HCT116 (cell line): Measurements from ENCODE around the gene GAK. TPM values are rescaled to one million over a fixed set of nuclear protein-coding genes. Genes with fewer than 3 reads are reported as not detected.

Experiments
- ATAC-seq: fragments of 200-7000 bp; cut with Tn5 transposase; 2 replicates; pipeline ENCODE4 v1.9.1; 2020; ENCODE audit warnings: mild to moderate bottlenecking, moderate library complexity
- BruUV-seq: library from RNA; stranded (reverse); fragments of 400-500 nt; replicated peaks from 2 replicates; lab custom pipeline; 2021; lab: Mats Ljungman, UMichigan
- CTCF ChIA-PET: fragments of 300-600 bp; sonication (Branson Sonifier 250); formaldehyde crosslinking; loops from one replicate; lab custom pipeline; 2021; ENCODE audit warnings: antibody characterized with exemption; lab: Charles Lee
- POLR2A ChIA-PET: fragments of 300-600, 350-600 bp; sonication (Branson Sonifier 250); formaldehyde crosslinking; loops from one replicate; lab custom pipeline; 2021; ENCODE audit warnings: antibody characterized with exemption; lab: Charles Lee
- RAD21 ChIA-PET, 2 experiments: fragments of 300-600 bp; sonication (Branson Sonifier 250); formaldehyde crosslinking; loops; one replicate each; lab custom pipeline; 2023; ENCODE audit warnings: low total read pairs in 2 of 2; ENCODE audit not compliant: uncharacterized antibody in 2 of 2, unreplicated experiment in 2 of 2, low non-redundant PET in 1 of 2; lab: Charles Lee
- DNase-seq: peaks from one replicate; pipeline ENCODE4 v3.0.0-alpha.2; 2010; ENCODE audit warnings: low read depth, low spot score
- H2AFZ ChIP-seq: fragments of 200-600 bp; shearing (Covaris generic), sonication (generic); 2 replicates; pipeline ENCODE4 v1.6.1; 2017; ENCODE audit warnings: low read depth, mixed run types, mixed read lengths, antibody characterized with exemption, low read length; ENCODE audit not compliant: poor library complexity, severe bottlenecking
- H3K27ac ChIP-seq: 2 replicates; pipeline ENCODE4 v1.5.1; 2012; ENCODE audit warnings: low read depth, low read length
- H3K27me3 ChIP-seq: fragments of 200-600 bp; sonication (generic); 2 replicates; pipeline ENCODE4 v1.6.1; 2016; ENCODE audit warnings: mixed run types, low read length, mixed read lengths; ENCODE audit not compliant: insufficient read depth
- H3K36me3 ChIP-seq, 2 experiments: fragments of 200-500 bp in 1 of 2; fragments of 200-600 bp in 1 of 2; sonication (Bioruptor generic) in 1 of 2; sonication (generic) in 1 of 2; 2 replicates each; pipeline versions ENCODE4 v1.5.1 to v1.6.1; 2014 to 2016; ENCODE audit warnings: low read length in 2 of 2, inconsistent platforms in 1 of 2, mixed read lengths in 1 of 2, mixed run types in 1 of 2; ENCODE audit not compliant: insufficient read depth in 2 of 2, control insufficient read depth in 1 of 2
- H3K4me1 ChIP-seq, 2 experiments: fragments of 200-600 bp in 1 of 2; sonication (generic) in 1 of 2; 2 replicates each; pipeline versions ENCODE4 v1.5.1 to v1.6.1; 2012 to 2017; ENCODE audit warnings: low read length in 2 of 2, inconsistent platforms in 1 of 2, mild to moderate bottlenecking in 1 of 2, mixed read lengths in 1 of 2, mixed run types in 1 of 2, moderate library complexity in 1 of 2; ENCODE audit not compliant: insufficient read depth in 2 of 2, control insufficient read depth in 1 of 2
- H3K4me2 ChIP-seq: fragments of 200-600 bp; sonication (generic); 2 replicates; pipeline ENCODE4 v1.6.1; 2017; ENCODE audit warnings: mixed run types, low read length, mixed read lengths
- H3K4me3 ChIP-seq, 2 experiments: fragments of 200-600 bp in 1 of 2; sonication (generic) in 1 of 2; replicated peaks in 1 of 2; 2 replicates each; pipeline ENCODE4 v1.5.1; 2011 to 2016; ENCODE audit warnings: low read length in 2 of 2, control low read depth in 1 of 2, low read depth in 1 of 2, mild to moderate bottlenecking in 1 of 2, mixed read lengths in 1 of 2, mixed run types in 1 of 2
- H3K79me2 ChIP-seq: fragments of 200-600 bp; sonication (generic); 2 replicates; pipeline ENCODE4 v1.6.1; 2017; ENCODE audit warnings: mild to moderate bottlenecking, mixed run types, low read length, moderate library complexity, mixed read lengths; ENCODE audit not compliant: insufficient read depth
- H3K9ac ChIP-seq: fragments of 200-600 bp; sonication (generic); 2 replicates; pipeline ENCODE4 v1.6.1; 2016; ENCODE audit warnings: low read length, mixed read lengths
- H3K9me2 ChIP-seq: fragments of 200-600 bp; sonication (generic), shearing (Covaris generic); 2 replicates; pipeline ENCODE4 v1.6.1; 2017; ENCODE audit warnings: mixed run types, mild to moderate bottlenecking, moderate library complexity; ENCODE audit not compliant: insufficient read depth
- H3K9me3 ChIP-seq, 2 experiments: fragments of 200-500 bp in 1 of 2; fragments of 200-600 bp in 1 of 2; sonication (Bioruptor generic) in 1 of 2; sonication (generic) in 1 of 2; 2 replicates each; pipeline ENCODE4 v1.6.1; 2014 to 2017; ENCODE audit warnings: low read length in 2 of 2, mixed read lengths in 2 of 2, inconsistent platforms in 1 of 2, low read depth in 1 of 2, mild to moderate bottlenecking in 1 of 2, mixed run types in 1 of 2, moderate library complexity in 1 of 2; ENCODE audit not compliant: control insufficient read depth in 1 of 2, insufficient read depth in 1 of 2
- H4K20me1 ChIP-seq: fragments of 200-600 bp; sonication (generic), shearing (Covaris generic); 2 replicates; pipeline ENCODE4 v1.6.1; 2017; ENCODE audit warnings: mixed run types, mild to moderate bottlenecking, moderate library complexity; ENCODE audit not compliant: insufficient read depth
- CBX3 ChIP-seq: IDR thresholded peaks from 2 replicates; pipeline ENCODE4 v1.6.1; 2012; ENCODE audit warnings: low read depth
- EZH2phosphoT487 ChIP-seq: fragments of 200-600 bp; IDR thresholded peaks from 2 replicates; pipeline ENCODE4 v1.6.1; 2018; ENCODE audit warnings: antibody characterized with exemption, borderline replicate concordance
- FOSL1 ChIP-seq: IDR thresholded peaks from 2 replicates; pipeline ENCODE4 v1.6.1; 2012; ENCODE audit warnings: low read depth
- JUND ChIP-seq: IDR thresholded peaks from 2 replicates; pipeline ENCODE4 v1.6.1; 2012
- POLR2A ChIP-seq: IDR thresholded peaks from 2 replicates; pipeline ENCODE4 v1.7.0; 2011; ENCODE audit warnings: borderline replicate concordance; ENCODE audit not compliant: insufficient read depth, insufficient read length; ENCODE audit errors: extremely low read depth
- TCF7L2 ChIP-seq: IDR thresholded peaks from 2 replicates; pipeline ENCODE4 v1.7.0; 2011; ENCODE audit warnings: borderline replicate concordance, inconsistent platforms; ENCODE audit not compliant: insufficient read depth, insufficient read length; ENCODE audit errors: extremely low read depth
- YY1 ChIP-seq: IDR thresholded peaks from 2 replicates; pipeline ENCODE4 v1.6.1; 2011; ENCODE audit warnings: low read length, low read depth, moderate library complexity, mild to moderate bottlenecking; ENCODE audit not compliant: insufficient replicate concordance; ENCODE audit errors: extremely low read depth
- ZNF274 ChIP-seq: fragments of 200-500 bp; sonication (Bioruptor generic); IDR thresholded peaks from 2 replicates; pipeline ENCODE4 v1.6.1; 2014; ENCODE audit warnings: mild to moderate bottlenecking, low read depth, low read length, inconsistent platforms
- intact Hi-C: fragments of 100-400 bp; cut with micrococcal nuclease; formaldehyde crosslinking; loops from 2 replicates; pipeline ENCODE4 v1.10.0; 2022
- total RNA-seq: library from RNA; stranded (reverse); gene quantifications from one replicate; pipeline ENCODE4 v1.2.1, GENCODE V29; 2021; ENCODE audit not compliant: unreplicated experiment
- TF ChIP-seq, protein P1 (sequence below): IDR thresholded peaks from 2 replicates; pipeline ENCODE4 v1.6.1; 2011; ENCODE audit warnings: mild to moderate bottlenecking, low read length, moderate library complexity; ENCODE audit not compliant: insufficient replicate concordance; ENCODE audit errors: extremely low read depth
- TF ChIP-seq, protein P2 (sequence below): IDR thresholded peaks from 2 replicates; pipeline ENCODE4 v1.6.1; 2012; ENCODE audit warnings: low read depth

Gene GAK
- total RNA-seq, 1 experiment from 2014 or later = 123 TPM

DNA sequence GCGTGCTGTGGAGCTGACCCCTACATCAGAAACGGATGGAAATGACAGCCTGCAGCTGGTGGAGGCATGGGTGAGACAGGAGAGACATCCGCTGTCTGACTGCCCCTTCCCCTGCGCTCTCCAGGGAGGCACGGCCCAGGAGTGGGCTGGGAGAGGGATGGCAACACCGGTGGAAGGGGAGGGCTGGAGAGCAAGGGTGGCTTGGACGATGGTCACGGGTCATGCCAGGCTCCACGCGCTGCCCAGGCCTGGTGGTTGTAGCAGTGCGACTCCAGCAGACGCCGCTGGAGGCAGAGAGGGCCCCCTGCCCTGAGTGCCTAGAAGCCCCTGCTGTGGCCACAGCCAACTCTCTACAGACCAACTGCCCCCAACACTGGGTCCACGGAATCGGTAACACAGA lies 47.9 kb downstream of the GAK start:
- DNase-seq (no peak), ATAC-seq (no peak)
- H3K9ac ChIP-seq = no peak overlapping the region
- POLR2A ChIA-PET = no interaction called here
- no peaks in the 10 kb centered on the region for H3K9me2 ChIP-seq
- CTCF ChIA-PET = no interaction called here
- H3K4me1 ChIP-seq = no peaks in the 10 kb centered on the region
- H2AFZ ChIP-seq = no peak overlapping the region
- TF ChIP-seq CBX3 (no peak), YY1 (no peak), EZH2phosphoT487 (no peak), TCF7L2 (no peak)
- TF ChIP-seq, protein P1, sequence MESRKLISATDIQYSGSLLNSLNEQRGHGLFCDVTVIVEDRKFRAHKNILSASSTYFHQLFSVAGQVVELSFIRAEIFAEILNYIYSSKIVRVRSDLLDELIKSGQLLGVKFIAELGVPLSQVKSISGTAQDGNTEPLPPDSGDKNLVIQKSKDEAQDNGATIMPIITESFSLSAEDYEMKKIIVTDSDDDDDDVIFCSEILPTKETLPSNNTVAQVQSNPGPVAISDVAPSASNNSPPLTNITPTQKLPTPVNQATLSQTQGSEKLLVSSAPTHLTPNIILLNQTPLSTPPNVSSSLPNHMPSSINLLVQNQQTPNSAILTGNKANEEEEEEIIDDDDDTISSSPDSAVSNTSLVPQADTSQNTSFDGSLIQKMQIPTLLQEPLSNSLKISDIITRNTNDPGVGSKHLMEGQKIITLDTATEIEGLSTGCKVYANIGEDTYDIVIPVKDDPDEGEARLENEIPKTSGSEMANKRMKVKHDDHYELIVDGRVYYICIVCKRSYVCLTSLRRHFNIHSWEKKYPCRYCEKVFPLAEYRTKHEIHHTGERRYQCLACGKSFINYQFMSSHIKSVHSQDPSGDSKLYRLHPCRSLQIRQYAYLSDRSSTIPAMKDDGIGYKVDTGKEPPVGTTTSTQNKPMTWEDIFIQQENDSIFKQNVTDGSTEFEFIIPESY = no peak
- TF ChIP-seq, all 23 proteins: peak for 0
- H3K9me3 ChIP-seq = no peaks in the 10 kb centered on the region
- no peaks in the 10 kb centered on the region for H3K79me2 ChIP-seq
- no peak overlapping the region for H3K4me3 ChIP-seq
- H3K27me3 ChIP-seq = no peaks in the 10 kb centered on the region
- BruUV-seq = no TSS peak
- no peaks in the 10 kb centered on the region for H4K20me1 ChIP-seq
- RAD21 ChIA-PET = no interaction called here
- H3K36me3 ChIP-seq = peaks cover 2 to 12% of the 10 kb centered on the region in 2 experiments; a peak in 3 of 4 replicates
- H3K27ac ChIP-seq = no peak overlapping the region
- no peak overlapping the region for H3K4me2 ChIP-seq
- intact Hi-C loops = no loop called here

DNA sequence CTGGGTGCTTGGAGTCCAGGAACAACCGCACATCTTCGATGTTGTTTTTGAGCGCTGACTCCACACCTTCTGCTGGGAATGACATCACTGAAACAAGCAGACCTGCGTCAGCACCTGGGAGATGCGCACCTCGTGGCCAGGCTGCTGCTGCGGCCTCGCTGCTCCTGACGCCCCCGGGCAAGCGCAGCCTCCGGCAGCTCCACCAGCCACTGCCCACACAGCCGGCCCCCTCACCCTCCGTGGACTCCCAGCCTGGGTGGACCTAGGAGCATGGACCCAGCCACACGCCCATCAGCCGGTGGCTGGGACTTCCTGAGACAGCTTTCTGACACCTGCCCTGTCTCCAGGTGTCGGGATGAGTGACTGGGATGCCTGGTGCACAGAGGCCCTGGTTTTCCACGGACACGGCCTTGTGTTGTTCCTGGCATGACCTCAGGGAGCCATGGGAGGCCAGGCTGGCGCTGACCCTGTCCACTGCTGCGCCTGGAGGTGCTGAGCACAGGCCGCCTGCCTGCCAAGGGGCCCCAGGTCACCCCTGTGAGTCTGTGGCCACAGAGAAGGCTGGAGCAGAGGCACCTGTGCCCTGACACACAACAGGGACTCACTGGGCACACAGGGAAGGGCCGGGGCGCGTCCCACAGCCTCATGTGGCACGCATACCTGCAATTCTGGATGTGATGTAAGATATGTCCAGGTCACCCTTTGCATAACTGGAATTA lies 48.6 kb downstream of the GAK start:
- Histone ChIP-seq H3K27ac (no peak overlapping the region), H3K9me2 (no peaks in the 10 kb centered on the region), H4K20me1 (no peaks in the 10 kb centered on the region), H3K36me3 (peaks cover 6 to 7% of the 10 kb centered on the region in 2 experiments; a peak in 3 of 4 replicates), H3K9ac (no peak overlapping the region), H2AFZ (no peak overlapping the region), H3K9me3 (no peaks in the 10 kb centered on the region), H3K27me3 (no peaks in the 10 kb centered on the region), H3K4me3 (no peak overlapping the region), H3K79me2 (no peaks in the 10 kb centered on the region), H3K4me1 (no peaks in the 10 kb centered on the region), H3K4me2 (no peak overlapping the region)
- DNase-seq = no peak
- intact Hi-C loops = no loop called here
- RAD21 ChIA-PET = no interaction called here
- BruUV-seq = no TSS peak
- no peak for ATAC-seq
- POLR2A ChIA-PET = no interaction called here
- CTCF ChIA-PET = no interaction called here
- TF ChIP-seq YY1 (no peak), FOSL1 (no peak), POLR2A (no peak), ZNF274 (no peak), JUND (no peak), CBX3 (no peak)
- TF ChIP-seq, protein P2, sequence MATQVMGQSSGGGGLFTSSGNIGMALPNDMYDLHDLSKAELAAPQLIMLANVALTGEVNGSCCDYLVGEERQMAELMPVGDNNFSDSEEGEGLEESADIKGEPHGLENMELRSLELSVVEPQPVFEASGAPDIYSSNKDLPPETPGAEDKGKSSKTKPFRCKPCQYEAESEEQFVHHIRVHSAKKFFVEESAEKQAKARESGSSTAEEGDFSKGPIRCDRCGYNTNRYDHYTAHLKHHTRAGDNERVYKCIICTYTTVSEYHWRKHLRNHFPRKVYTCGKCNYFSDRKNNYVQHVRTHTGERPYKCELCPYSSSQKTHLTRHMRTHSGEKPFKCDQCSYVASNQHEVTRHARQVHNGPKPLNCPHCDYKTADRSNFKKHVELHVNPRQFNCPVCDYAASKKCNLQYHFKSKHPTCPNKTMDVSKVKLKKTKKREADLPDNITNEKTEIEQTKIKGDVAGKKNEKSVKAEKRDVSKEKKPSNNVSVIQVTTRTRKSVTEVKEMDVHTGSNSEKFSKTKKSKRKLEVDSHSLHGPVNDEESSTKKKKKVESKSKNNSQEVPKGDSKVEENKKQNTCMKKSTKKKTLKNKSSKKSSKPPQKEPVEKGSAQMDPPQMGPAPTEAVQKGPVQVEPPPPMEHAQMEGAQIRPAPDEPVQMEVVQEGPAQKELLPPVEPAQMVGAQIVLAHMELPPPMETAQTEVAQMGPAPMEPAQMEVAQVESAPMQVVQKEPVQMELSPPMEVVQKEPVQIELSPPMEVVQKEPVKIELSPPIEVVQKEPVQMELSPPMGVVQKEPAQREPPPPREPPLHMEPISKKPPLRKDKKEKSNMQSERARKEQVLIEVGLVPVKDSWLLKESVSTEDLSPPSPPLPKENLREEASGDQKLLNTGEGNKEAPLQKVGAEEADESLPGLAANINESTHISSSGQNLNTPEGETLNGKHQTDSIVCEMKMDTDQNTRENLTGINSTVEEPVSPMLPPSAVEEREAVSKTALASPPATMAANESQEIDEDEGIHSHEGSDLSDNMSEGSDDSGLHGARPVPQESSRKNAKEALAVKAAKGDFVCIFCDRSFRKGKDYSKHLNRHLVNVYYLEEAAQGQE = no peak
- TF ChIP-seq, protein P1 = no peak
